ENCODE data around the gene CFAP74. TPM values are rescaled to one million over a fixed set of nuclear protein-coding genes. Genes with fewer than 3 reads are reported as not detected.
"Not testable (repeated sequence)": the region's sequence is repeated elsewhere in the genome, so short reads cannot be mapped to it uniquely, and the experiment has no call there.

CFAP74 gene
- total and polyA plus RNA-seq, 8 donors, result 0.23 to 4.7 (median 2.8) TPM

- Histone ChIP-seq H3K9me3 (peaks cover 0 to 4% of the 10 kb centered on the region in 2 donors), H3K27me3 (peaks cover 0 to 54% of the 10 kb centered on the region in 2 donors), H3K4me3 (no peak overlapping the region), H3K4me1 (no peaks in the 10 kb centered on the region), H3K27ac (no peak overlapping the region), H3K36me3 (no peaks in the 10 kb centered on the region)
- intact Hi-C loops (cut with DNase I), result no loop called here
- no peak for ATAC-seq
- TF ChIP-seq CTCF (IDR thresholded peaks at IDR 0.05), result no peak
- DNase-seq, result no peak
Measured at GRCh38 chr1:1985375-1986050, 18.1 kb downstream of the CFAP74 start.

GRCh38 chr1:1984560-1985070 lies 19.0 kb downstream of the CFAP74 start:
- peaks cover 0 to 4% of the 10 kb centered on the region in 2 donors for H3K9me3 ChIP-seq
- DNase-seq (no peak), ATAC-seq (no peak)
- H3K4me1 ChIP-seq, result no peaks in the 10 kb centered on the region
- H3K27ac ChIP-seq, result no peak overlapping the region
- TF ChIP-seq CTCF (IDR thresholded peaks at IDR 0.05), result no peak
- H3K36me3 ChIP-seq, result no peaks in the 10 kb centered on the region
- H3K27me3 ChIP-seq, result peaks cover 0 to 52% of the 10 kb centered on the region in 2 donors
- intact Hi-C loops (cut with DNase I), result no loop called here
- no peak overlapping the region for H3K4me3 ChIP-seq

- Histone ChIP-seq H3K4me3 (no peak overlapping the region), H3K36me3 (no peaks in the 10 kb centered on the region), H3K9me3 (peaks cover 0 to 4% of the 10 kb centered on the region in 2 donors), H3K27me3 (peaks cover 0 to 34% of the 10 kb centered on the region in 2 donors), H3K27ac (no peak overlapping the region), H3K4me1 (no peaks in the 10 kb centered on the region)
- no peak for ATAC-seq
- DNase-seq, result no peak
- intact Hi-C loops (cut with DNase I), result no loop called here
- no peak for TF ChIP-seq CTCF (IDR thresholded peaks at IDR 0.05)
Measured at GRCh38 chr1:1982379-1983232, 21.0 kb downstream of the CFAP74 start.

GRCh38 chr1:1981631-1982327 lies 21.8 kb downstream of the CFAP74 start:
- intact Hi-C loops (cut with DNase I); H3K9me3 ChIP-seq; H3K27ac ChIP-seq; ATAC-seq; H3K4me3 ChIP-seq; DNase-seq; H3K4me1 ChIP-seq; H3K36me3 ChIP-seq: not testable (repeated sequence)
- H3K27me3 ChIP-seq, result peaks cover 0 to 25% of the 10 kb centered on the region in 2 donors

- no peaks in the 10 kb centered on the region for H3K4me1 ChIP-seq
- intact Hi-C loops (cut with DNase I), result no loop called here
Measured at GRCh38 chr1:1981142-1981500, 22.5 kb downstream of the CFAP74 start.

More at GRCh38 chr1:1981142-1981500, 22.5 kb downstream of the CFAP74 start:
- Histone ChIP-seq H3K27ac (no peak overlapping the region), H3K36me3 (no peaks in the 10 kb centered on the region), H3K27me3 (peaks cover 0 to 22% of the 10 kb centered on the region in 2 donors), H3K4me3 (no peak overlapping the region), H3K9me3 (peaks cover 0 to 4% of the 10 kb centered on the region in 2 donors)
- TF ChIP-seq CTCF (IDR thresholded peaks at IDR 0.05), result no peak
- DNase-seq (no peak), ATAC-seq (no peak)
